Tibial nerve (tissue), 3 donors: ENCODE measurements around the gene ERMARD.

Experiments used
- POLR2A ChIP-seq, 2 donors: fragments of 450-650 bp; IDR thresholded peaks; one replicate each; pipeline ENCODE4 v1.6.1; 2017; ENCODE audit warnings: antibody characterized with exemption in 2 of 2, mild to moderate bottlenecking in 2 of 2, moderate library complexity in 2 of 2
- TF ChIP-seq, protein P1 (sequence below), 5 experiments: fragments of 200-600 bp in 3 of 5; fragments of 450-650 bp in 2 of 5; sonication (generic) in 3 of 5; IDR thresholded peaks; one replicate each; pipeline ENCODE4 v1.5.1; 2016 to 2019; ENCODE audit warnings: antibody characterized with exemption in 5 of 5, mild to moderate bottlenecking in 3 of 5, moderate library complexity in 2 of 5

DNA sequence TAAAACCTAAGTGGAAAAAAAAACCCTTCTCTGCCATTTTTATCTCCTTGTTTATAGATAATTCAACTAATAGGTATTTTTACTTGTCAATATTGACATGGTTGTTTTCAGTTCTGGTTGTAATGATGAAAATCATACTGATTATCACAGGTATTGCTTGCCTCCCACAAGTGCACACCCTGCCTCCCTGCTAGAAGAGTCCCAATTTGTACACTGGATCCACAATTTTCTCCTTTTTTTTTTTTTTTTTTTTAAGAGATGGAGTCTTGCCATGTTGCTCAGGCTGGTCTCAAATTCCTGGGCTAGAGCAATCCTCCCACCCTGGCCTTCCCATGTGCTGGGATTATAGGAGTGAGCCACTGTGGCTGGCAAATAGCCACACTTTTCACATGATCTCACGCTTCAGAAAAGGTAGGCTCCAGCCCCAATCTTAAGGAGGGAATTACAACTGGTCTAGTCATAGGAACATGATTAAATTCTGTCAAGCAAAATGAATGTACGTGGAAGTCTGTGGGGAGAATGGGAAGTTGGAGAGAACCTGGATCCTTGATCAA is 12.4 kb upstream of the ERMARD start:
- TF ChIP-seq, protein P1, sequence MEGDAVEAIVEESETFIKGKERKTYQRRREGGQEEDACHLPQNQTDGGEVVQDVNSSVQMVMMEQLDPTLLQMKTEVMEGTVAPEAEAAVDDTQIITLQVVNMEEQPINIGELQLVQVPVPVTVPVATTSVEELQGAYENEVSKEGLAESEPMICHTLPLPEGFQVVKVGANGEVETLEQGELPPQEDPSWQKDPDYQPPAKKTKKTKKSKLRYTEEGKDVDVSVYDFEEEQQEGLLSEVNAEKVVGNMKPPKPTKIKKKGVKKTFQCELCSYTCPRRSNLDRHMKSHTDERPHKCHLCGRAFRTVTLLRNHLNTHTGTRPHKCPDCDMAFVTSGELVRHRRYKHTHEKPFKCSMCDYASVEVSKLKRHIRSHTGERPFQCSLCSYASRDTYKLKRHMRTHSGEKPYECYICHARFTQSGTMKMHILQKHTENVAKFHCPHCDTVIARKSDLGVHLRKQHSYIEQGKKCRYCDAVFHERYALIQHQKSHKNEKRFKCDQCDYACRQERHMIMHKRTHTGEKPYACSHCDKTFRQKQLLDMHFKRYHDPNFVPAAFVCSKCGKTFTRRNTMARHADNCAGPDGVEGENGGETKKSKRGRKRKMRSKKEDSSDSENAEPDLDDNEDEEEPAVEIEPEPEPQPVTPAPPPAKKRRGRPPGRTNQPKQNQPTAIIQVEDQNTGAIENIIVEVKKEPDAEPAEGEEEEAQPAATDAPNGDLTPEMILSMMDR (IDR thresholded peaks at IDR 0.05) = no peak
- no peak for TF ChIP-seq POLR2A (IDR thresholded peaks at IDR 0.05)
